ENCODE measurements around the gene LUC7L3. TPM values are rescaled to one million over a fixed set of nuclear protein-coding genes. Genes with fewer than 3 reads are reported as not detected.

The LUC7L3 gene
- total RNA-seq, 1 donor from 2014 or later = 188 TPM

DNA sequence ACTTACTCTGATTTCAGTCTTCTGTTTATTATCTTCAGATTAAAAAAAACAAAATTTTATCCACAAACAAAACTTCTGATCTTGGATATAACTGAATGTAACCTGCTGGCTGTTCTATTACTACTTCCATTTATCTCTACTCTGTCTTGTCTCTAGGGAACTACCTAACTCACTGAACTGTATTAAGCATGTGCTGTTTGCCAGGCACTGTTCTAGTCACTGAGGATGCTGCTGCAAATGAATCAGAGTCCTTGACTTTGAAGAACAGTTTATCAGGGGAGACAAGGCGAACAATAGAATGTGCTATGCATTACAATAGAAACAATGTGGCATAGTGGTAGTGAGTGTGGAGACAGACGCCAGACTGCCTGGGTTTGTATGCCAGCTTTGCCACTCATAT is 9.4 kb upstream of the LUC7L3 start:
- TF ChIP-seq, protein P1, sequence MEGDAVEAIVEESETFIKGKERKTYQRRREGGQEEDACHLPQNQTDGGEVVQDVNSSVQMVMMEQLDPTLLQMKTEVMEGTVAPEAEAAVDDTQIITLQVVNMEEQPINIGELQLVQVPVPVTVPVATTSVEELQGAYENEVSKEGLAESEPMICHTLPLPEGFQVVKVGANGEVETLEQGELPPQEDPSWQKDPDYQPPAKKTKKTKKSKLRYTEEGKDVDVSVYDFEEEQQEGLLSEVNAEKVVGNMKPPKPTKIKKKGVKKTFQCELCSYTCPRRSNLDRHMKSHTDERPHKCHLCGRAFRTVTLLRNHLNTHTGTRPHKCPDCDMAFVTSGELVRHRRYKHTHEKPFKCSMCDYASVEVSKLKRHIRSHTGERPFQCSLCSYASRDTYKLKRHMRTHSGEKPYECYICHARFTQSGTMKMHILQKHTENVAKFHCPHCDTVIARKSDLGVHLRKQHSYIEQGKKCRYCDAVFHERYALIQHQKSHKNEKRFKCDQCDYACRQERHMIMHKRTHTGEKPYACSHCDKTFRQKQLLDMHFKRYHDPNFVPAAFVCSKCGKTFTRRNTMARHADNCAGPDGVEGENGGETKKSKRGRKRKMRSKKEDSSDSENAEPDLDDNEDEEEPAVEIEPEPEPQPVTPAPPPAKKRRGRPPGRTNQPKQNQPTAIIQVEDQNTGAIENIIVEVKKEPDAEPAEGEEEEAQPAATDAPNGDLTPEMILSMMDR (conservative IDR thresholded peaks at IDR 0.05) = no peak
- peaks cover 2% of the 10 kb centered on the region for H3K36me3 Mint-ChIP-seq (ENCODE audit: low read depth)
- H3K9me3 Mint-ChIP-seq = no peaks in the 10 kb centered on the region
- no peak for DNase-seq (ENCODE audit: low read depth, low spot score)
- H3K27ac Mint-ChIP-seq (ENCODE audit: unreplicated experiment) = no peak overlapping the region
- H3K4me1 Mint-ChIP-seq = peaks cover 36% of the 10 kb centered on the region
- H3K4me3 Mint-ChIP-seq = peak overlapping the region; percentile 41
- H3K27me3 Mint-ChIP-seq (ENCODE audit: low read depth) = no peaks in the 10 kb centered on the region

DNA sequence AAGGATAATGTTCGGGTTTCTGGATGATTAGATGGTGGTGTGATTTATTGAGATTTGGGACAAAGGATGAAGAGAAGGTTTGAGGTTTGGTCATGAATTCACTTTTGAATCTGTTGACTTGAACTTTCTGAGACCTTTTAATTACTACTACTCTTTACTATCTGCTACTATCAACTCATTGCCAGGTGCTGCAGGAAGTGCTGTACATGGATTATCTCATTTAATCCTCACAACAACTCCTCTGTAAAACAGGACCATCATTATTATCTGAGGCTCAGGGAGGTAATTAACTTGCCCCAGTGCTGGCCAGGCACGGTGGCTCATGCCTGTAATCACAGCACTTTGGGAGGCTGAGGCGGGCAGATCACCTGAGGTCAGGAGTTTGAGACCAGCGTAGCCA is 8.8 kb upstream of the LUC7L3 start:
- TF ChIP-seq, protein P1 (conservative IDR thresholded peaks at IDR 0.05) = no peak
- no peak overlapping the region for H3K27ac Mint-ChIP-seq (ENCODE audit: unreplicated experiment)
- DNase-seq (ENCODE audit: low read depth, low spot score) = no peak

DNA sequence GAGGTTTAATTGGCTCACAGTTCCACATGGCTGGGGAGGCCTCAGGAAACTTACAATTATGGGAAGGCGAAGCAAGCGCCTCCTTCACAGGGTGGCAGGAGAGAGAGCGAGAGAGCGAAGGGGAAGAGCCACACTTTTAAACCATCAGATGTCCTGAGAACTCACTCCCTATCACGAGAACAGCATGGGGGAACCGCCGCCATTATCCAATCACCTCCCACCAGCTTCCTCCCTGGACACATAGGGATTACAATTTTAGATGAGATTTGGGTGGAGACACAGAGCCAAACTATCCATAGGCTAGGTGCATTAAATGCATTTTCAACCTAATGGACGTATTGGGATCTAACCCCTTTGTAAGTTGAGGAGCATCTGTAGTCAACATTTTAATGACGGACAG is 6.8 kb upstream of the LUC7L3 start:
- H3K4me1 Mint-ChIP-seq = peaks cover 25% of the 10 kb centered on the region
- no peaks in the 10 kb centered on the region for H3K9me3 Mint-ChIP-seq
- no peaks in the 10 kb centered on the region for H3K36me3 Mint-ChIP-seq (ENCODE audit: low read depth)
- no peak overlapping the region for H3K27ac Mint-ChIP-seq (ENCODE audit: unreplicated experiment)
- TF ChIP-seq, protein P1 (conservative IDR thresholded peaks at IDR 0.05) = no peak
- DNase-seq (ENCODE audit: low read depth, low spot score) = no peak
- H3K27me3 Mint-ChIP-seq (ENCODE audit: low read depth) = no peaks in the 10 kb centered on the region
- no peak overlapping the region for H3K4me3 Mint-ChIP-seq

More for the DNA sequence above, 8.8 kb upstream of the LUC7L3 start:
- Mint-ChIP-seq H3K4me3 (peak overlapping the region; percentile 41), H3K27me3 (ENCODE audit: low read depth) (no peaks in the 10 kb centered on the region), H3K9me3 (no peaks in the 10 kb centered on the region), H3K4me1 (peaks cover 33% of the 10 kb centered on the region), H3K36me3 (ENCODE audit: low read depth) (no peaks in the 10 kb centered on the region)

DNA sequence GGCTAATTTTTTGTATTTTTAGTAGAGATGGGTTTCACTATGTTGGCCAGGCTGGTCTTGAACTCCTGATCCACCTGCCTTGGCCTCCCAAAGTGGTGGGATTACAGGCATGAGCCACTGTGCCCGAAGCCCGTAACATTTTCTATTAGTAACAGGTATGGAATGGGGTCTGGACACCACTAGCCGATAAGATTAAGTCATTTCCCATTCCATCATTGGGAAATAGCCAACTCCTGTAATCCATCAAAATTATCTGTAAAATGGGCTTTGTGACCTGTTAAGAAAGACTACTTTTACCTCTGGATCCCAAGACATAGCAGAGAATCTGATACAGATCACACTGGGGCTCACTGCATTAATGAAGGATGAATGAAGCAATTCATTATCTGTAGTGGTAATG is 3.9 kb upstream of the LUC7L3 start:
- H3K4me1 Mint-ChIP-seq = peaks cover 10% of the 10 kb centered on the region
- H3K36me3 Mint-ChIP-seq (ENCODE audit: low read depth) = no peaks in the 10 kb centered on the region
- no peaks in the 10 kb centered on the region for H3K9me3 Mint-ChIP-seq
- no peak overlapping the region for H3K27ac Mint-ChIP-seq (ENCODE audit: unreplicated experiment)
- no peaks in the 10 kb centered on the region for H3K27me3 Mint-ChIP-seq (ENCODE audit: low read depth)
- TF ChIP-seq, protein P1 (conservative IDR thresholded peaks at IDR 0.05) = no peak
- peak overlapping the region; percentile 29 for H3K4me3 Mint-ChIP-seq
- no peak for DNase-seq (ENCODE audit: low read depth, low spot score)

DNA sequence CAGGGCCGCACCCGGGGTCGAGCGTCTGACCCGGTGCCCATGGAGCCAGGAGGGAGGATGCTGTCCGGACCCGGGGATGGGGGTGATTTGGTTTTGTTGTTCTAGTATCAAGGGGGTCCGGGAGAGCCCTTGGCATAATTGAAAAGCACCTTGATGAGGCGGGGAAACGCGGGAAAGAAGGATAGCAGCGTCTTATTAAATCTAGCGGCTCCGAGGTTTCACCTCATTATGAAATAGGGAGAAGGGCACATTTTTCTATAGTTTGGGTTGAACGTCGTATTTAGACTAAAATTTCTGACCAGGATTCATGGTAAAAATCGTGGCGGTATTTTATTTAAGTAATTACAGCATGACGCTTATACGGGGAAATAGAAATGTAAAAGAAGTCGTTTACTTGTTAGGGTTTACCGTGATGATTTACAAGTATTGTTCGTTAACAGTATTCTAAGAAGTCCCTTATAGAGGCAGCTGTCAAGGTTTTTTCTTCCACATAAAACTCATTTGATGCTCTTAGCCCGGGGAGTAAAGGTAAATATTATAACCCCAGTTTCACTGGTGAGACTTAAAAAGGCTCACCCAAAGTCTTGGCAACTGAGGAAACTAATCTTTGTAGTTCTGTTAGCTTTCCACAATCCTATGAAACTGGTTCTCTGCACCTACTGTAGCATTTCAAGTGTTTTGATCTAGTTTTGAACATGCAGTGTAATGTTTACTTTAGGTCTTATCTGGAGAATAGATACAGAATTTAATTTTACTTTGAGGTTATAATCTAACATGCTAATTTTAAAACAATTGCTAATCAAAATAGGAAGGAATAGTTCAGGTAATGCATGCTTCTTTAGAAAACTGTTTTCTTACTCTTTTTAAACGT is 756 bp downstream of the LUC7L3 start:
- H3K27ac Mint-ChIP-seq (ENCODE audit: unreplicated experiment) = peak overlapping the region; percentile 94
- peaks cover 27% of the 10 kb centered on the region for H3K4me1 Mint-ChIP-seq
- peak overlapping the region; percentile 96 for H3K4me3 Mint-ChIP-seq

More for the DNA sequence above, 756 bp downstream of the LUC7L3 start:
- TF ChIP-seq, protein P1 (conservative IDR thresholded peaks at IDR 0.05) = no peak
- Mint-ChIP-seq H3K27me3 (ENCODE audit: low read depth) (no peaks in the 10 kb centered on the region), H3K36me3 (ENCODE audit: low read depth) (no peaks in the 10 kb centered on the region), H3K9me3 (no peaks in the 10 kb centered on the region)
- DNase-seq (ENCODE audit: low read depth, low spot score) = no peak

Data from neural crest cell (in vitro differentiated cells).